Coronary artery (tissue), 2 donors: ENCODE measurements around the gene ARHGEF4.

ENCODE experiments used
- DNase-seq: peaks from one replicate; pipeline ENCODE4 v3.0.0-alpha.2; 2017; ENCODE audit warnings: low spot score
- H3K27ac ChIP-seq, 2 donors: fragments of 200-600 bp; sonication (generic); one replicate each; pipeline ENCODE4 v1.5.1; 2016 to 2019
- H3K4me3 ChIP-seq: fragments of 200-600 bp; sonication (generic); 2 replicates; pipeline ENCODE4 v1.5.1; 2016; ENCODE audit warnings: mild to moderate bottlenecking, moderate library complexity
- TF ChIP-seq, protein P1 (sequence below): fragments of 200-600 bp; sonication (generic); IDR thresholded peaks from one replicate; pipeline ENCODE4 v1.5.1; 2019; ENCODE audit warnings: antibody characterized with exemption

The ARHGEF4 gene

DNA sequence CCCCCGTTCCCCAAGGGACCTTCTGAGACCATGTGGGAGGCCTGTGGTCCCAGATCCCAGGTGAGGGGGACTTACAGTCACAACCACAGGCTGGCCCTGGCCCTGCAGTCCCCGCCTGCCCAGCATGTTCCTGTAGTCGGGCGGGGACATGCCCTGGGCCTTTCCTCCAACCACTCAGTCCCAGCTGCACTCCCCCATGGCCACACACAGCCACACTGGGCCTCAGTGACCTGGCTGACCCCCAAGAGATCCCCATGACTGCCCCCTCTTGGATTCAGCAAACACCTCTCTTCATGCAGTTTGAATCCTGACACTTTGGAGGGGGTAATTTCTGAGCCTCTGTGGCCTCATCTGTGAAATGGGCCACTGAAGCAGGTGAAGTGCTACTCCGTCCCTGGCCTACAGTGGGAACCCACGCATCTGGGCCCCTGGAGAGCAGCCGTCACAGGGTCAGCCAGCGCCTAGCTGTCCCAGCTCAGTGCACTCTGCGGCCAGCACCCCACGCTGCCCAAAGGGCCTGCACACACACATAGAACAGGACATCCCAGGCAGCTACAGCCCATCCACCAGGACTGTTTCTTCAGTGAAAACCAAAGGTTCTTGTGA, 12.7 kb upstream of the ARHGEF4 start:
- no peak overlapping the region for H3K27ac ChIP-seq
- no peak overlapping the region for H3K4me3 ChIP-seq
- DNase-seq: no peak

DNA sequence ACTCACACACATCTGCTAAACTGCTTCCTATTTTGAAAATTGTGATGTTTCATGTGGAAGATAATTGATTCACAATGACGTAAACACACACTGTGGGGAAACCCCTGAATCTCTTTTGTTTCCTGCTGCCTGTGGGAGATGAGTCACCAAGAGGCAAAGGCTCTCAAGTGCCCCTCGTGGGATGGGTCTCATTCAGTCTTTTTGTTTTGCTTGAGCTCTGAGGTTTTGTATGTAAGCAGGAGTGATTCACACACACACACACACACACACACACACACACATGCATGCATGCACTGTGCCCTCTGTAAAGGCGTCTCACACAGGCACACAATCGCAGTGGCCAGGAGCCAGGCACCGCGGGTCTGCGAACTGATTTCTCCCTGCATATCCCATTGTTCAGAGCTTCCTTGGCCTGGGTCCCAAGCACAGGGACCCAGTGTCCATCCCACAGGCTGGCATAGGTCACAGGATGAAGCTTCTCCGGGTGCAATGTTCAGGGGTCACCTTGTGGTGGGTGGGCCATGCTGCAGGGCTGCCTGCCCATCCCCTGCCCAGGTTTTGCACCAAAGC, 12.1 kb upstream of the ARHGEF4 start:
- Histone ChIP-seq H3K27ac (no peak overlapping the region), H3K4me3 (no peak overlapping the region)
- no peak for DNase-seq
- TF ChIP-seq, protein P1, sequence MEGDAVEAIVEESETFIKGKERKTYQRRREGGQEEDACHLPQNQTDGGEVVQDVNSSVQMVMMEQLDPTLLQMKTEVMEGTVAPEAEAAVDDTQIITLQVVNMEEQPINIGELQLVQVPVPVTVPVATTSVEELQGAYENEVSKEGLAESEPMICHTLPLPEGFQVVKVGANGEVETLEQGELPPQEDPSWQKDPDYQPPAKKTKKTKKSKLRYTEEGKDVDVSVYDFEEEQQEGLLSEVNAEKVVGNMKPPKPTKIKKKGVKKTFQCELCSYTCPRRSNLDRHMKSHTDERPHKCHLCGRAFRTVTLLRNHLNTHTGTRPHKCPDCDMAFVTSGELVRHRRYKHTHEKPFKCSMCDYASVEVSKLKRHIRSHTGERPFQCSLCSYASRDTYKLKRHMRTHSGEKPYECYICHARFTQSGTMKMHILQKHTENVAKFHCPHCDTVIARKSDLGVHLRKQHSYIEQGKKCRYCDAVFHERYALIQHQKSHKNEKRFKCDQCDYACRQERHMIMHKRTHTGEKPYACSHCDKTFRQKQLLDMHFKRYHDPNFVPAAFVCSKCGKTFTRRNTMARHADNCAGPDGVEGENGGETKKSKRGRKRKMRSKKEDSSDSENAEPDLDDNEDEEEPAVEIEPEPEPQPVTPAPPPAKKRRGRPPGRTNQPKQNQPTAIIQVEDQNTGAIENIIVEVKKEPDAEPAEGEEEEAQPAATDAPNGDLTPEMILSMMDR: no peak

More for the DNA sequence above, 12.7 kb upstream of the ARHGEF4 start:
- TF ChIP-seq, protein P1: no peak

DNA sequence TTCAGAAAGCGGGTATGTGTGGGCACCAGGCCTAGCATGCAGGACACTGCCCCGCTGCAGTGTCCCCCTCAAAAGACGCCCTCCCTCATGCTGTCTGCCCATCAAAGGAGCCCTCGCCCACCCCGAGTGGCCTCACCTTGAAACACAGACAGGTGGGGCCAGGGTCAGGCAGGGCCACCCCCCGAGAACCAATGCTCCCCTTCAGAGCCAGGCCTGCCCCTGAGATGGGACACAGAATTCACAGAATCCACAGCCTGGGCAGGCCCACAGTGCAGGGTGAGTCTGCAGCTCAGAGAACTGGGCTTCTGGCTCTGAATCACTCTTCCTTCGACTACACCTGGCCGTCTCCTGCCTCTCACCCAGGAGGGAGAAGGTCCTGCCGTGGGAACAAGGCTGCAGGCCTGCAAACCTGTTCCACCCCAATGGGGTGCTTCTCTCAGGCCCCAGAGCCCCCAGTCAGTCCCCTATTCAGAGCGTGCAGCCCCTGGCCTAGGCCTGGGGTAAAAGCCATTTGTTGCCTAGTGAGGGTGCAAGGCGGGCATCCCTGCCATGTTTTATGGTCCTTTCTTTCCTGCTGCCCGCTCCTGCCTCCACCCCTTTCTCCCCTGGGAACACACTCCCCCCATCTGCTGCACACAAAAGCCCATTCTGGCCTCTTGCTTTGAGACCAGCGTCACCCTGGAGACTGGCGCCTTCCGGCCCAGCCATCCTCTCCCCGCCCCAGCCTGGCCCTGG, 11.3 kb upstream of the ARHGEF4 start:
- TF ChIP-seq, protein P1: no peak
- DNase-seq: no peak
- Histone ChIP-seq H3K27ac (no peak overlapping the region), H3K4me3 (no peak overlapping the region)

DNA sequence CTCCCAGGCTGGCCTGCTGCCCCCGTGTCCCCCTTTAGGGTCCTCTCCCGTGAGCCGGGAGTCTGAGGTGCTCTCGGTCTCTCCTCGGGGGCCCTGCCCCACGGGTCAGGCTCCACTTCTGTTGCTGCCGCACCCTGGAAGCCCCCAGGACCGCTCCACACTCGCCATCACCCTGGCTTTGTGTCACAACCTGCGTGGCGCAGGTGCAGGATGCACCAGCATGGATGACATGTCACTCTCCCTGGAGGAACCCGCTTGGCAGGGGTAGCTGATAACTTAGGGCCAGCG, 10.8 kb upstream of the ARHGEF4 start:
- TF ChIP-seq, protein P1: no peak
- no peak for DNase-seq

DNA sequence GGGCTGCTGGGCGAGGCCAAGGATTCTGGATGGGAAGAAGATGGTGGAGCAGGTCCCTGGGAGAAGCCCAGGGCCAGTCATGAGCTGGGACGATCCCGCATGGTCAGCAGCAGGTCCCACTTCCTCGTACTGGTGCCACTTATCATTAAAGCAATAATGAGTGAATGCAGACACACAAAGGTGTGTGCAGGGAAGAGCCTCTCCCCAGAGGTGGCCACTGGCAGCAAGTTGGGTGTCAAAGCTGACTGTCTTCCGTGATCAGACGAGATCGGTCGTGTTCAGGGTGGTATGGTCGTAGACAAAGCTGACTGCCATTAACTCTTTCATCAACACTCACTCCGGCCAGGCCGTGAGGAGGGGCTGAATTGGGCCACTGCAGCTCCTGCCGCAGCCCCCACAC, 10.3 kb upstream of the ARHGEF4 start:
- DNase-seq: no peak

More for the DNA sequence above, 10.8 kb upstream of the ARHGEF4 start:
- no peak overlapping the region for H3K4me3 ChIP-seq
- no peak overlapping the region for H3K27ac ChIP-seq

DNA sequence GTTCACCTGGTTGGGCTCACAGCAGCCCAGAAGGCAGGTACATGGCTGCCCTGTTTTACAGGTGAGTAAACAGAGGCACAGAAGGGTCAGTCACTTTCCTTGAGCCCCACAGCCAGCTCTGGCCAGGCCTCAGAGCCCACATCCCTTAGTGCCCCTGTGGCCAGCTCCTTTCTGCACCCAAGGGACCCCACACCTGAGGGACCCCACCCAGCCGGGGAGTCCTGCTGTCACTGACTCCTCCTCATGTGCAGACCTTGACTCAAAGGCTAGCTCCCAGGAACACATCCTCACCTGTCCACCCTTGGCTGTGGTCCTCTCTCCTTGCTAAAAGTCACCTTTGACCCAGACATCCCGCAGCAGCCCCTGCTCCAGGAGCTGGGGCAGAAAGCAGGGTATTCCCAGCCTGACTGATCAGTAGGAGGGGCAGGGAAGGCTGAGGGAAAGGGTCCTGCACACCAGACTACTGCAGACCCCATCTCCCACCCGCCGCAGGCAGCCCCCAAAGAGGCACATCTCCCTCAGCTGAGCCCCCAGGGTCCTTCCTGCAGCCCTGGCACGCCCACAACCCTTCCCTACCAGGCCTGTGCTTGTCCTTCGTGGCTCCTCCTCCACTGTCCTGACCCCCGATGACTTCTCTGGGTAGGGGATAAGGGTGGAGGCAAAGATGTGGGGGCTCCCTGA, 9.8 kb upstream of the ARHGEF4 start:
- DNase-seq: no peak
- TF ChIP-seq, protein P1: no peak
- Histone ChIP-seq H3K4me3 (no peak overlapping the region), H3K27ac (no peak overlapping the region)

More for the DNA sequence above, 10.3 kb upstream of the ARHGEF4 start:
- no peak overlapping the region for H3K4me3 ChIP-seq
- TF ChIP-seq, protein P1: no peak
- no peak overlapping the region for H3K27ac ChIP-seq
